Erythroblast (primary cell): ENCODE measurements around the gene TFDP2.

Experiments used
- GATA1 ChIP-seq: IDR thresholded peaks from 2 replicates; pipeline ENCODE4 v1.6.1; 2011; ENCODE audit warnings: low read depth, mild to moderate bottlenecking, control low read depth, low read length, moderate library complexity
- POLR2A ChIP-seq: IDR thresholded peaks from 2 replicates; pipeline ENCODE4 v1.6.1; 2011; ENCODE audit warnings: mild to moderate bottlenecking, low read length

DNA sequence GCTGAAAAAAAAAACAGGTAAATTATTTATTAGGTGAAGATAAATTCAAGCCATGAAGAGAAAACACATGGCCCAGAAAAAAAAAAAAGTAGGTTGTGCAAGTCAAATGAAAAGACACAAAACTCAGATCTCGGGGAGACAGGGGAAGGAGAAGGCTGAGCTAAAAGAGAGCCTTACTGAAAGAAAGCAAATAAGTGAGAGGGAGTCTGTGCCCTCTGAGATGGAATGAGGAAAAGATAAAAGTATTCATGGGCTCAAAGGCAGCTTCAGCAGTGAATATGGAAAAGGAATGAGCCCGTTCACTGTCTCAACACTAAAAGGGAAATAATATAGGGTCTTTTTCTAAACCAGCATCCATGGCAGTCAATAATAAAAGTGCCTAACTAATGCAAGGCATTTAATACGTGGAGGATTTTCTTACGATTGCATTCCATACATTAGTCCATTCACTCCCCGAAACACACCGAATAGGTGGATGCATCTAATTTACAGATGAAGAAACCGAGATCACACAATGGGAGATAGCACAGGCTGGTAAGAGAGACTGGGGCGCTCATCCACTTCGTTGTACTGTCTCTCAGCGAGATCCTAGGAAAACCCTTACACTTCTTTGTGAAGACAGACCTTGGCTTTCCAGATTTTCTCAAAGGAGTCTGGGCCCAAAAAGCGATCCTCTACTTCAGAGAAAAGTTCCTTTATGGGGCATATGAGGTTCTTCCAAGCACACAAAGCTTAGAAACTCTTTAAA is 1.1 kb downstream of the TFDP2 start:
- no peak for TF ChIP-seq POLR2A
- no peak for TF ChIP-seq GATA1
